GM18520 (cell line): ENCODE data around the gene PLTP.
"Not testable (repeated sequence)": the region's sequence is repeated elsewhere in the genome, so short reads cannot be mapped to it uniquely, and the experiment has no call there.

Experiments
- ATAC-seq: cut with Tn5 transposase; IDR thresholded peaks from one replicate; pipeline ENCODE4 v1.9.1; 2021; ENCODE audit not compliant: unreplicated experiment

Gene PLTP

GRCh38 chr20:45944965-45945677, 33.2 kb upstream of the PLTP start:
- ATAC-seq: no peak

GRCh38 chr20:45944151-45944964, 32.4 kb upstream of the PLTP start:
- no peak for ATAC-seq

DNA sequence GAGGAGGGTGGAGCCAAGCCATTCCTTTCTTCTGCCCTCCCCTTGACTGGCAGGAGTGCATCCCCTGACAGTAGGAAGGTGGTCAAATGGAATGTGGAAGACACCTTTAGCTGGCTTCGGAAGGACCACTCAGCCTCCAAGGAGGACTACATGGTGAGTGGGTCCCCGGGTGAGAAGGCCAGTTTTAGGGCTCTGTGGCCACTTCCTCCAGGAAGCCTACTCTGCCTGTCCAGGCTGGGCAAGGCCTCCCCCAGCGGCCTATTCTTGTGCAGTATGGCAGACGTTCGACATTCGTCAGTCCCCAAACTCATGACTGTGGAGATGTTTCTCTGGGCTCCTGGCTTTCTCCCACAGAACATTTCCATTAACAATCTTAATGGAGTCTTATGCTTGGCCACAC, 31.7 kb upstream of the PLTP start:
- no peak for ATAC-seq

DNA sequence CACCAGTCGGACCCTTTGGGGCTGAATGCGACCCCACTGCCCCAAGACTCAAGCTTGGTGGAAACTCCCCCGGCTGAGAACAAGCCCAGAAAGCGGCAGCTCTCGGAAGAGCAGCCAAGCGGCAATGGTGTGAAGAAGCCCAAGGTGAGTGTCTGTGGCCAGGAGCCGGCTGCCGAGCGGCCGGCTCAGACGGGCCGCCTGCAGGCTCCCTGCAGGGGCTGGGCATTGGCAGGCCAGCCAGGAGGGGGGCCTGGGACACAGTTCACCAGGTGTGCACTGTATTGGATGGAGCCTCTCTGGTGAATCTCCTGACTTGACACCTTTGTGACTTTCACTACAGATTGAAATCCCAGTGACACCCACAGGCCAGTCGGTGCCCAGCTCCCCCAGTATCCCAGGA, 28.5 kb upstream of the PLTP start:
- ATAC-seq: no peak

DNA sequence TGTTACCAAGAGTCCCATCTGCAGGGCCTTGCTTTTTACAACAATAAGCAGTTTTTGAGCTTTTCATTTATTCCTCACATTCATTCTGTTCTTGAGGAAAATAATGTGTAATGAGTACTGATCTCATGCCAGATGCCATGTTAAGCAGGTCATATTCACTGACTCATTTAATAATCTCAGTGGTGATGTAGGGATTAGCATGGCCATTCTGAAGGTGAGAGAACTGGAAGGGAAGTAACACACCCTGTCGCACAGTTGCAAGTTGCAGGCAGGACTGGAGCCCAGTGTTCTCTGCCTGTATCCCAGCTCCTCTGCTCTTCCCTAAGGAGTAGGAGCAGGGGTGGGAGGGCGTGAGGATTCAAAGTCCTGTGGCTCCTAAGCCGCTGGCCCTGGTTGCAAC, 28.1 kb upstream of the PLTP start:
- ATAC-seq: no peak

DNA sequence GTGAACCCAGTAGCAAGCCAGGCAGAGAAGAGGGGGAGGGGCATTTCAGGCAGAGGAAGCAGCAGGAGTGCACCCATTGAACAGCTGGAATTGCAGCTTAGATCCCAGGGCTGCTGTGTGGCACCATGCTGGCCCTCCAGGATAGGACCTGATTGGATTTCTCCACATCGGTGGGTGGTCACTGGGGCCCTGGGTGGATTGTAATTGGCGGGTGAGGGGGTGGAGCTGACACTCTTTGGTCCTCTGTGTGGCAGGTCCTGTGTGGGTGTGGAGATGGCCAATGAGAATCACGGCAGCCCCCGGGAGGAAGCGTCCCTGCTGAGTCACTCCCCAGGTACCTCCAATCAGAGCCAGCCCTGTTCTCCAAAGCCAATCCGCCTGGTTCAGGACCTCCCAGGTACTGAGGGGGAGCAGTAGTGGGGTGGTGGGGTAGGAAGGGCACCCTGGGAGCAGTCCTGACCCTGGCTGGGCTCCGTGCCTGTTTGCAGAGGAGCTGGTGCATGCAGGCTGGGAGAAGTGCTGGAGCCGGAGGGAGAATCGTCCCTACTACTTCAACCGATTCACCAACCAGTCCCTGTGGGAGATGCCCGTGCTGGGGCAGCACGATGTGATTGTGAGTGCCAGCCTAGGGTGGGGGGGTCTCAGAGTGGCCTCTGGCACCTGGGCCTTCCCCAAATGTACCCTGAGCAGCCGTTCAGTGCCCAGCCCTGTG, 26.9 kb upstream of the PLTP start:
- no peak for ATAC-seq

DNA sequence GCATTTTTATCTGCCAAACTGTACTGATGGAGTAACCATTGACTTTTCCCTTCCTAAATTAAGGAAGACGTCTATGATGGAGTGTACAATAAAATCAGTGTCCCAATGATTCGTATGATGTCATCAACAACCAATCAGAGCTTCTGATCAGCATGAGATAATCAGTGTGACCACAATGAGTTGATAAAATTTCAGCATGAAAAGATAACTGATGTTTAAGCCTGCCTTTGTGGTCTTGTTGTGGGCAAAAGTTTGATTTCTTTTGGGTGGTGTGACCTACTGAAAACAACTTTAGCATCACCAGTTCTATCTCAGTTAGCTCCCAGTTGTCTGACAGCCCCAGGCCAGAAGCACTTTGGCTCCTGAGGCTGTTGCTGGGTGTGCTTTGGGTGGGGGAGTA, 25.8 kb upstream of the PLTP start:
- ATAC-seq: no peak

DNA sequence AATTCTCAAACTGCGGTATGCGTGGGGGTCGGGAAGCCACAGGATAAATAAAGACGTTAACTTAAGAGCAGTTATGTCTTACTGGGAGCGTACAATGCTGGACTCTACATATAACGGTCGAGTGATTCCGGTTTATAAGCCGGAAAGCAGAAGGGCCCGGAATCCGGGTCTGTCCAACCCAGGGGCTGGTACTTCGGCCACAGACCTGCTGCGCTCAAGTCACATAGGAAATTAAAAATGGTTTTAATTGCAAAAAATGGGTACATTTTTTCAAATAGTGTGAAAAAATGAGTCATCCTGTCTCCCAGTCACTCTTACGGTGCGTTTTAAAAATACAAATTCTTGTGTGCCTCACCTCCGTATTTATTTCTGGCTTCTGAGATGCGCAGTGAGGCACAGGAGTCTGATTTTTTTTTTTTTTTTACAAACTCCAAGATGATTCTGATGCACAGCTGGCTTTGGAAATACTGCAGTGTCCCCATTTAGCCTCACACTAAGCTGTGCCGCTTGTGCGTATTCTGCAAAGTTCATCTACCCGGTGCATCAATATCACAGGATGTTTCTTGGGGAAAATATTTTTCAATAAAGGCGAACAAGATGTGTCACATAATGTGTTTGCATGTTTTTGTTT, 23.6 kb upstream of the PLTP start:
- no peak for ATAC-seq

GRCh38 chr20:45934586-45935415, 22.8 kb upstream of the PLTP start, which contains the start of gene PCIF1:
Gene PCIF1, plus strand, starts transcription at chr20:45934683. Its CDS starts 4,317 bp downstream, at chr20:45939000.
- peak; percentile 74 for ATAC-seq

- ATAC-seq: no peak
Measured at GRCh38 chr20:45934046-45934585, 22.2 kb upstream of the PLTP start.

GRCh38 chr20:45933266-45934045, 21.5 kb upstream of the PLTP start:
- no peak for ATAC-seq

DNA sequence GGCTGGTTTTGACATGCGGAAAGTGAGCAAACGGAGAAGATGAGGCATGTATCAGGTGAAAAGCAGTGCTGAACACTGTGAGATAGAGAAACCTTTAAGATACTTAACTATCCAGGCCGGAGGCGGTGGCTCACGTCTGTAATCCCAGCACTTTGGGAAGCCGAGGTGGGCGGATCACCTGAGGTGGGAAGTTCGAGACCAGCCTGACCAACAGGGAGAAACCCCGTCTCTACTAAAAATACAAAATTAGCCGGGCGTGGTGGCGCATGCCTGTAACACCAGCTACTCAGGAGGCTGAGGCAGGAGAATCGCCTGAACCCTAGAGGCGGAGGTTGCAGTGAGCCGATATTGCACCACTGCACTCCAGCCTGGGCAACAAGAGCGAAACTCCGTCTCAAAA, 19.7 kb upstream of the PLTP start:
- not testable (repeated sequence) for ATAC-seq

GRCh38 chr20:45927071-45927878, 15.3 kb upstream of the PLTP start:
- ATAC-seq: no peak

DNA sequence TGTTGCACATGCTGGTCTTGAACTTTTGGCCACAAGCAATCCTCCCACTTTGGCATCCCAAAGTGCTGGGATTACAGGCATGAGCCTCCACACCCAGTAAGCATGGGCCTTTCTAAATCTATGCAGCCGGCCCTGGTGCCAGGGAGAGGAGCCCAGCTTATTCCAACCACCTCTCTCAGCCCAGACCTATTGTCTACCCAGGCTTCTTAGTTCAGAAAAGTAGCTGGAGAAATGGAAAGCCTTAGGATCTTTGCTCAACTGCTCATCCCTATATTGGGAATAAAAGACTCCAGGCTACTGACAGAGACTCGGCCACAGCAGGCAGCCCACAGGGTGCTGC, 14.7 kb upstream of the PLTP start:
- no peak for ATAC-seq

GRCh38 chr20:45925821-45926506, 14.0 kb upstream of the PLTP start:
- ATAC-seq: no peak

- ATAC-seq: no peak
Measured at GRCh38 chr20:45924391-45925261, 12.7 kb upstream of the PLTP start.
